Upper lobe of left lung (tissue), 6 donors: Measurements from ENCODE around the gene DUSP16. TPM values are rescaled to one million over a fixed set of nuclear protein-coding genes. Genes with fewer than 3 reads are reported as not detected.

Experiments used
- ATAC-seq, 2 donors: fragments of 200-7000 bp; cut with Tn5 transposase; one replicate each; pipeline ENCODE4 v1.9.1; 2022; ENCODE audit warnings: mild to moderate bottlenecking in 2 of 2, moderate library complexity in 2 of 2; ENCODE audit not compliant: low FRiP score in 2 of 2
- DNase-seq, 2 donors: peaks; one replicate each; pipeline ENCODE4 v3.0.0-alpha.2; 2019 to 2020
- H3K27ac ChIP-seq, 4 donors: fragments of 200-600 bp; sonication (generic); one replicate each; pipeline ENCODE4 v1.5.1; 2016 to 2019
- H3K27me3 ChIP-seq, 4 donors: fragments of 200-600 bp; sonication (generic); one replicate each; pipeline ENCODE4 v1.5.1; 2017 to 2019
- H3K36me3 ChIP-seq, 4 donors: fragments of 200-600 bp; sonication (generic); one replicate each; pipeline ENCODE4 v1.5.1; 2016 to 2019
- H3K4me1 ChIP-seq, 4 donors: fragments of 200-600 bp; sonication (generic); one replicate each; pipeline ENCODE4 v1.5.1; 2018 to 2019
- H3K4me3 ChIP-seq, 4 donors: fragments of 200-600 bp; sonication (generic); one replicate each; pipeline ENCODE4 v1.5.1; 2017 to 2019; ENCODE audit warnings: mild to moderate bottlenecking in 2 of 4, moderate library complexity in 1 of 4
- H3K9me3 ChIP-seq, 4 donors: fragments of 200-600 bp; sonication (generic); one replicate each; pipeline ENCODE4 v1.5.1; 2018 to 2019
- EP300 ChIP-seq, 4 donors: sonication (generic); formaldehyde crosslinking; IDR thresholded peaks; one replicate each; pipeline ENCODE4 v1.5.1; 2017; ENCODE audit warnings: antibody characterized with exemption in 4 of 4, control low read depth in 2 of 4
- POLR2A ChIP-seq, 4 donors: fragments of 450-650 bp; IDR thresholded peaks; one replicate each; pipeline ENCODE4 v1.5.1; 2016 to 2017; ENCODE audit warnings: antibody characterized with exemption in 4 of 4, mild to moderate bottlenecking in 2 of 4
- POLR2AphosphoS5 ChIP-seq, 2 donors: sonication (generic); formaldehyde crosslinking; IDR thresholded peaks; one replicate each; pipeline ENCODE4 v1.5.1; 2017; ENCODE audit warnings: antibody characterized with exemption in 2 of 2
- WGBS, 2 donors: methylation state at CpG; one replicate each; pipeline ENCODE4 v1.1.5; 2017 to 2018; 5-methylcytosine and 5-hydroxymethylcytosine counted together
- total RNA-seq, 6 donors: library from RNA; depleted of rRNA in 4 of 6; stranded (reverse); fragments of >200 nt in 4 of 6; gene quantifications; one replicate each; pipeline versions ENCODE4 v1.1.0 to v1.2.1, GENCODE V29; 2016 to 2021
- TF ChIP-seq, protein P1 (sequence below), 6 experiments: fragments of 450-650 bp in 4 of 6; fragments of 200-600 bp in 2 of 6; sonication (generic) in 2 of 6; IDR thresholded peaks; one replicate each; pipeline ENCODE4 v1.5.1; 2016 to 2019; ENCODE audit warnings: antibody characterized with exemption in 6 of 6
- donor health status: DM: no; HTN: no; CAD: no; lungs with moderate emphysema.
- donor health status: DM: no; HTN: yes; CAD: no; lungs with severe emphysema.

DUSP16 gene
- total RNA-seq, 6 donors from 2014 or later: 23.7 to 51.6 (median 41.7) TPM

- no peak for DNase-seq
- Histone ChIP-seq H3K27ac (no peak overlapping the region), H3K4me1 (peaks cover 0 to 41% (median 7%) of the 10 kb centered on the region in 4 donors), H3K4me3 (no peak overlapping the region), H3K9me3 (no peaks in the 10 kb centered on the region), H3K36me3 (no peaks in the 10 kb centered on the region), H3K27me3 (no peaks in the 10 kb centered on the region)
- TF ChIP-seq EP300 (IDR thresholded peaks at IDR 0.05) (no peak), POLR2AphosphoS5 (IDR thresholded peaks at IDR 0.05) (no peak), POLR2A (IDR thresholded peaks at IDR 0.05) (no peak)
- TF ChIP-seq, protein P1, sequence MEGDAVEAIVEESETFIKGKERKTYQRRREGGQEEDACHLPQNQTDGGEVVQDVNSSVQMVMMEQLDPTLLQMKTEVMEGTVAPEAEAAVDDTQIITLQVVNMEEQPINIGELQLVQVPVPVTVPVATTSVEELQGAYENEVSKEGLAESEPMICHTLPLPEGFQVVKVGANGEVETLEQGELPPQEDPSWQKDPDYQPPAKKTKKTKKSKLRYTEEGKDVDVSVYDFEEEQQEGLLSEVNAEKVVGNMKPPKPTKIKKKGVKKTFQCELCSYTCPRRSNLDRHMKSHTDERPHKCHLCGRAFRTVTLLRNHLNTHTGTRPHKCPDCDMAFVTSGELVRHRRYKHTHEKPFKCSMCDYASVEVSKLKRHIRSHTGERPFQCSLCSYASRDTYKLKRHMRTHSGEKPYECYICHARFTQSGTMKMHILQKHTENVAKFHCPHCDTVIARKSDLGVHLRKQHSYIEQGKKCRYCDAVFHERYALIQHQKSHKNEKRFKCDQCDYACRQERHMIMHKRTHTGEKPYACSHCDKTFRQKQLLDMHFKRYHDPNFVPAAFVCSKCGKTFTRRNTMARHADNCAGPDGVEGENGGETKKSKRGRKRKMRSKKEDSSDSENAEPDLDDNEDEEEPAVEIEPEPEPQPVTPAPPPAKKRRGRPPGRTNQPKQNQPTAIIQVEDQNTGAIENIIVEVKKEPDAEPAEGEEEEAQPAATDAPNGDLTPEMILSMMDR (IDR thresholded peaks at IDR 0.05): no peak
- ATAC-seq: no peak
- WGBS, 2 donors: 52 to 59% methylated on average over 7 of the region's 7 CpGs
These were observed 23.4 kb downstream of the DUSP16 start for GRCh38 chr12:12539028-12539810.

DNA sequence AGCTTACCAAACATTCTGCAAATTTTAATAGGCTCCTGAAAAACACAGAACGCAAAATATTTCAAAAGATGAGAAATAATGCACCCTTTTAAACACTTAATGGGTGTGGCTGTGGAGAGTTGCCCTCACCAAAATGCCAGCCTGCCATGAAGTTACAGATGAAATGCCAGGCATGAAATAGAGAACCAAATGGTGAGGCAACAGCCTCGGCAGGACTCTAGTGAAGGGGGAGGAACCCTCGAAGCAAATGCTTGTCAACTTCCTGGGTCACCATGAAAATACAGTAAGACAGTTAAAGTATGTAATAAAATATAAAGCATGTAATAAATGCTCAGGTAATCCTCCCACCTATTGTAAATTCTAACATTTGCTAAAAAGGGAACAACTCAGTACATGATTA, 24.1 kb downstream of the DUSP16 start:
- peaks cover under 1 to 46% (median 12%) of the 10 kb centered on the region in 4 donors for H3K4me1 ChIP-seq
- WGBS, 2 donors: 51 to 59% methylated on average over 3 of the region's 3 CpGs
- no peak overlapping the region for H3K4me3 ChIP-seq
- ATAC-seq (peak in 1 of 2 donors; percentile 63), DNase-seq (no peak)
- no peaks in the 10 kb centered on the region for H3K9me3 ChIP-seq
- H3K27me3 ChIP-seq: no peaks in the 10 kb centered on the region
- no peak for TF ChIP-seq POLR2A (IDR thresholded peaks at IDR 0.05)
- TF ChIP-seq, protein P1 (IDR thresholded peaks at IDR 0.05): no peak
- no peak for TF ChIP-seq EP300 (IDR thresholded peaks at IDR 0.05)
- TF ChIP-seq POLR2AphosphoS5 (IDR thresholded peaks at IDR 0.05): no peak
- peak overlapping the region in 1 of 4 donors; percentile 2 for H3K27ac ChIP-seq
- H3K36me3 ChIP-seq: no peaks in the 10 kb centered on the region

DNA sequence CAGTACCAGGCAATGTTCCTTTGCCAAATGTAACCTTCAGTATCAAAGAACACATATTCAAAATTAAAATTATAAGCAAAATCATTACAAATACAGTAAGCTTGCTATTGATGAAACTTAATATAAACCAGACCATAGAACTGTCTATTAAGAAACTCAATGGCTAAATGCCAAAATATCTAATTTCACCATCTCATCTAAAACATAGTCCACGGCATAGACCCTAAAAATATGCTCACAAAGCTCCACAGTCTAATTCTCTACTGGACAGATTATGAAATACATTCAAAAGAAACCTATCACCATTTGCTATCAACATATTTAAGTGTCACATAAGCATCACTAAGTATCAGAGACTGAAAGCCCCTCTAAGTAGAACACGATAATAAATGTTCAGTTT, 25.2 kb downstream of the DUSP16 start:
- DNase-seq: no peak
- H3K4me1 ChIP-seq: peaks cover 4 to 57% (median 19%) of the 10 kb centered on the region in 4 donors
- no peak overlapping the region for H3K4me3 ChIP-seq
- H3K27me3 ChIP-seq: no peaks in the 10 kb centered on the region
- no peaks in the 10 kb centered on the region for H3K36me3 ChIP-seq
- WGBS, 2 donors: 71 to 85% methylated on average over 2 of the region's 2 CpGs
- TF ChIP-seq POLR2AphosphoS5 (IDR thresholded peaks at IDR 0.05) (no peak), EP300 (IDR thresholded peaks at IDR 0.05) (no peak), POLR2A (IDR thresholded peaks at IDR 0.05) (no peak)
- TF ChIP-seq, protein P1 (IDR thresholded peaks at IDR 0.05): no peak
- no peaks in the 10 kb centered on the region for H3K9me3 ChIP-seq
- H3K27ac ChIP-seq: no peak overlapping the region
- no peak for ATAC-seq

- H3K27ac ChIP-seq: no peak overlapping the region
- no peak for ATAC-seq
- H3K36me3 ChIP-seq: no peaks in the 10 kb centered on the region
- H3K4me3 ChIP-seq: no peak overlapping the region
- TF ChIP-seq POLR2A (IDR thresholded peaks at IDR 0.05) (no peak), POLR2AphosphoS5 (IDR thresholded peaks at IDR 0.05) (no peak), EP300 (IDR thresholded peaks at IDR 0.05) (no peak)
- TF ChIP-seq, protein P1 (IDR thresholded peaks at IDR 0.05): no peak
- peak in 1 of 2 donors; percentile 62 for DNase-seq
- no peaks in the 10 kb centered on the region for H3K27me3 ChIP-seq
- 61 to 72% methylated on average over 4 of the region's 4 CpGs for WGBS, 2 donors
- peaks cover 4 to 49% (median 19%) of the 10 kb centered on the region in 4 donors for H3K4me1 ChIP-seq
- H3K9me3 ChIP-seq: no peaks in the 10 kb centered on the region
These were observed 27.7 kb downstream of the DUSP16 start for GRCh38 chr12:12534975-12535374.
